ENCODE results near the gene TBCD.

Gene TBCD

GRCh38 chr17:82858376-82859126, 106.7 kb downstream of the TBCD start:
- no peaks in the 10 kb centered on the region for H3K27me3 Mint-ChIP-seq
- no peak for DNase-seq
- no peaks in the 10 kb centered on the region for H3K9me3 Mint-ChIP-seq
- H3K4me1 Mint-ChIP-seq: peaks cover 37 to 58% of the 10 kb centered on the region in 2 donors
- ATAC-seq (replicated peaks): no peak
- H3K4me3 Mint-ChIP-seq: no peak overlapping the region
- peaks cover 24 to 30% of the 10 kb centered on the region in 2 donors for H3K36me3 Mint-ChIP-seq
- peak overlapping the region; percentile 99 for H3K27ac Mint-ChIP-seq

GRCh38 chr17:82859431-82860403, 107.9 kb downstream of the TBCD start:
- peaks cover 23 to 25% of the 10 kb centered on the region in 2 donors for H3K36me3 Mint-ChIP-seq
- ATAC-seq (replicated peaks) (peak; percentile 72 to 73), DNase-seq (peak; percentile 84)
- H3K9me3 Mint-ChIP-seq: no peaks in the 10 kb centered on the region
- peak overlapping the region; percentile 79 to 84 for H3K4me3 Mint-ChIP-seq
- H3K27ac Mint-ChIP-seq: peak overlapping the region; percentile 99
- no peaks in the 10 kb centered on the region for H3K27me3 Mint-ChIP-seq
- peaks cover 47 to 69% of the 10 kb centered on the region in 2 donors for H3K4me1 Mint-ChIP-seq

GRCh38 chr17:82860606-82861392, 108.9 kb downstream of the TBCD start:
- Mint-ChIP-seq H3K27me3 (no peaks in the 10 kb centered on the region), H3K27ac (peak overlapping the region; percentile 99), H3K9me3 (no peaks in the 10 kb centered on the region), H3K4me3 (peak overlapping the region; percentile 79 to 84), H3K4me1 (peaks cover 57 to 80% of the 10 kb centered on the region in 2 donors), H3K36me3 (peaks cover 21 to 25% of the 10 kb centered on the region in 2 donors)
- ATAC-seq (replicated peaks) (no peak), DNase-seq (no peak)

GRCh38 chr17:82861393-82861775, 109.5 kb downstream of the TBCD start:
- no peaks in the 10 kb centered on the region for H3K9me3 Mint-ChIP-seq
- H3K36me3 Mint-ChIP-seq: peaks cover 21 to 25% of the 10 kb centered on the region in 2 donors
- peak overlapping the region; percentile 79 for H3K27ac Mint-ChIP-seq
- no peaks in the 10 kb centered on the region for H3K27me3 Mint-ChIP-seq
- ATAC-seq (replicated peaks) (no peak), DNase-seq (no peak)
- peak overlapping the region; percentile 7 to 79 for H3K4me3 Mint-ChIP-seq
- peaks cover 61 to 86% of the 10 kb centered on the region in 2 donors for H3K4me1 Mint-ChIP-seq

- Mint-ChIP-seq H3K27me3 (no peaks in the 10 kb centered on the region), H3K27ac (peak overlapping the region; percentile 99), H3K36me3 (peaks cover 20 to 23% of the 10 kb centered on the region in 2 donors), H3K4me3 (no peak overlapping the region), H3K9me3 (no peaks in the 10 kb centered on the region), H3K4me1 (peaks cover 63 to 92% of the 10 kb centered on the region in 2 donors)
- ATAC-seq (replicated peaks) (no peak), DNase-seq (no peak)
Observed at GRCh38 chr17:82862191-82862590, 110.3 kb downstream of the TBCD start.

- Mint-ChIP-seq H3K4me3 (peak overlapping the region; percentile 19 to 35), H3K9me3 (no peaks in the 10 kb centered on the region), H3K27ac (peak overlapping the region; percentile 99), H3K36me3 (peaks cover 23 to 26% of the 10 kb centered on the region in 2 donors), H3K27me3 (peaks cover 2 to 6% of the 10 kb centered on the region in 2 donors), H3K4me1 (peaks cover 69 to 96% of the 10 kb centered on the region in 2 donors)
- DNase-seq (no peak), ATAC-seq (replicated peaks) (no peak)
Observed at GRCh38 chr17:82862737-82863382, 111.0 kb downstream of the TBCD start.

DNA sequence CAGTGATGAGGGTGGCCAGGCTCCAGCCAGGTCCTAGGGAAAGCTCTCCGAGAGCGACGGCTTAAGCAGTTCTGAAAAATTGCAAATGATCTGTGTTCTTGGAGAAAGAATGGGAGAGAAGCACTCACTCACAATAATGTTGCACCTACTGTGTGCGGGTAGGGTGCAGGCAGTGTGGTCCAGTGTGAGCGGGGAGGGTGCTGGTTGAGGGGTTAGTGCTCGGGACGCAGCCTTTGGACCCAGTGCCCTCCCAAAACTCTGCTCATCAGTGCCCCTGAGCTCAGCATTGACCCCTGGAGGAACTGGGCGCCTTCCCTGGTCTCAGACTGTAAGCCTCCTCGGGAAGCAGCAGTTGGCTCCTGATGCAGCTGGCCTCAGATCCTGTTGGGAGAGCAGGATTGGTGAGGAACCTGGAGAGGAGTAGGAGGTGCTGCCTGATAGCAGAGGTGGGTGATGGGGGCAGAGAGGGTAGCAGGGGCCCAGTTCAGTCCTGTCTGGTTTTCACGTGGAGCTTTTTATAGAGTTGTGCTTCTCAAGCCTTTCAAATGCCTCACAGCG, 111.6 kb downstream of the TBCD start:
- DNase-seq (no peak), ATAC-seq (replicated peaks) (no peak)
- Mint-ChIP-seq H3K27ac (peak overlapping the region; percentile 99), H3K36me3 (peaks cover 25 to 30% of the 10 kb centered on the region in 2 donors), H3K9me3 (no peaks in the 10 kb centered on the region), H3K27me3 (peaks cover 4 to 10% of the 10 kb centered on the region in 2 donors), H3K4me3 (peak overlapping the region; percentile 84 to 85), H3K4me1 (peaks cover 72 to 97% of the 10 kb centered on the region in 2 donors)

DNA sequence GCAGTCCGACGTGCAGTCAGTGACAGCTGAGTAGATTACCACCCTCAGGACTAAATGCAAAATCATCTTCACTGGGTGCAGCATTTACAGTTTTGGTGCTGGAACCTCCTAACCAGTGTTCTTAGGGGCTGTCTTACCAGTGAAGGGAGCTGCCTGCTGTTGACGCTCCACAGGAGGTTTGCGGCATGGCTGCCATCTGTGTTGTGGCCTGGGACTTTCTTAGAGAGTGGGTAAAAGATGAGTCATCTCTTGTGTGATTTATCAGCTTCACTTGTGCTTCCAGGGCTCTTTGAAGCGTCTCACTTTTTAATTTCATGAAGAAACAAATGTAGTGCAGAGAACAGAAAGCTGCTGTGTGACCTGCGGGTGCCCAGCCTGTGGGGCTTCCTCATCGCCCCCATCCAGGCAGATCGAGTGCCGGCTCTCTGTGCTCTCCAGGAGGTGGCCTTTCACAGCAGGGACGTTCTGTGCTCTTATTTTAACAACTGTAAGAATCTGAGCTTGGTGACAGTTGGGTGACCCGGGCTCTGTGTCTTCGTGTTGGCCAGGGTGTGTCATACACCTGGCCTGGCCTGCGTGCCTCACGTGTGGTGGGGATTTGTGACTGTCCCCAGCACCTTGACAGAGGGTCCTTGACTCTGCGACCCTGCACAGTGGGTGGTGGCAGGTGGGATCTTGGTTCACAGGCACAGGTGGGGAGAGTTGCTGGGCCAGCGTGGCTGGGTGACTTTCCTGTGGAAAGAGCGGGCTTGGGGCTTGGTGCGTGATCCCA, 112.3 kb downstream of the TBCD start:
- Mint-ChIP-seq H3K27ac (peak overlapping the region; percentile 99), H3K9me3 (no peaks in the 10 kb centered on the region)

DNA sequence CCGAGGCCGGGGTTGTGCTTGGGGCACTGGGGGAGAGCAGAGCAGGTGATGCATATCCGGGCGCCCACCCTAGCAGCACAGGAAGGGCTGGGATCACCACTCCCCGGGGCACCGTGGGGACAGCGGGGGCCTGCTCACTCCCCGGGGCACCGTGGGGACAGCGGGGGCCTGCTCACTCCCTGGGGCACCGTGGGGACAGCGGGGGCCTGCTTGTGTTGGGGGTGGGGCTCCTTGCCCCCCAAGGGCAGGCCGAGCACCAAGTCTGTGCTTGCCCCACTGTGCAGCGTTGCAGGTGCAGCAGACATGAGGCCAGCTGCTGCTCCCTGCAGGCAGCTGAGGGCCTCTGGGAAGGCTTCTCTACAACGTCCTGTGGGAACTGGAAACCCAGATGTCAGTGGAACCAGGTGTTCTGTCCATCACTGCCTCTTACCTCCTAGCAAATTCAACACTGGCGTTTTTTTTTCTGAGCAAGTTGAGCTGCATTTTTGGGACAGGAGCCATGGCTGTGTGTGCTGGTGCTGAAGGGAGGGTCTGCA, 112.9 kb downstream of the TBCD start:
- peak overlapping the region; percentile 99 for H3K27ac Mint-ChIP-seq
- H3K9me3 Mint-ChIP-seq: no peaks in the 10 kb centered on the region
- peaks cover 8 to 15% of the 10 kb centered on the region in 2 donors for H3K27me3 Mint-ChIP-seq
- H3K4me3 Mint-ChIP-seq: peak overlapping the region; percentile 84 to 85
- ATAC-seq (replicated peaks): no peak
- peaks cover 28 to 36% of the 10 kb centered on the region in 2 donors for H3K36me3 Mint-ChIP-seq
- H3K4me1 Mint-ChIP-seq: peaks cover 69 to 94% of the 10 kb centered on the region in 2 donors
- no peak for DNase-seq

More for the DNA sequence above, 112.3 kb downstream of the TBCD start:
- H3K36me3 Mint-ChIP-seq: peaks cover 26 to 34% of the 10 kb centered on the region in 2 donors
- ATAC-seq (replicated peaks): peak; percentile 85 to 88
- peak overlapping the region; percentile 84 to 85 for H3K4me3 Mint-ChIP-seq
- peaks cover 73 to 96% of the 10 kb centered on the region in 2 donors for H3K4me1 Mint-ChIP-seq
- DNase-seq: peak; percentile 87
- peaks cover 8 to 15% of the 10 kb centered on the region in 2 donors for H3K27me3 Mint-ChIP-seq

DNA sequence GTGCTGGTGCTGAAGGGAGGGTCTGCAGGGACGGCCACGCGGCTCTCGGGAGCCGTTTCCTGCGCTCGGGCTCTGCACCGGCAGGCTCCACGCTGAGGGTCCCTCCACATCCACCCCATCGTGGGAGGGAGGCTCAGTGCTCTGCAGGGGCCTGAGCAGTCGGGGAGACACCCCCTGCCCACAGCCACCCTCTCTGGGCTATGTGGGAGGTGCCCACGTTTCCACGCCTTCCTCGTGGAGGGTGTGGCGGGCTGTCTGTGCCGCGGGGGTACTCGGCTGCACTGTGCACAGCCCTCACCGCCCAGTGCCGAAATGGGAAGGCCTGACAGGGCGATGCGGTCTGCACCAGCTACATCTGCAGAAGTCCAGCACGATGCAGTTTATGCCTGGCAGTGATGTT, 113.4 kb downstream of the TBCD start:
- peak overlapping the region; percentile 17 to 30 for H3K4me3 Mint-ChIP-seq
- peaks cover 8 to 20% of the 10 kb centered on the region in 2 donors for H3K27me3 Mint-ChIP-seq
- peak overlapping the region; percentile 5 for H3K27ac Mint-ChIP-seq
- H3K9me3 Mint-ChIP-seq: no peaks in the 10 kb centered on the region
- H3K36me3 Mint-ChIP-seq: peaks cover 33 to 38% of the 10 kb centered on the region in 2 donors
- H3K4me1 Mint-ChIP-seq: peaks cover 69 to 94% of the 10 kb centered on the region in 2 donors
- no peak for ATAC-seq (replicated peaks)
- DNase-seq: no peak

DNA sequence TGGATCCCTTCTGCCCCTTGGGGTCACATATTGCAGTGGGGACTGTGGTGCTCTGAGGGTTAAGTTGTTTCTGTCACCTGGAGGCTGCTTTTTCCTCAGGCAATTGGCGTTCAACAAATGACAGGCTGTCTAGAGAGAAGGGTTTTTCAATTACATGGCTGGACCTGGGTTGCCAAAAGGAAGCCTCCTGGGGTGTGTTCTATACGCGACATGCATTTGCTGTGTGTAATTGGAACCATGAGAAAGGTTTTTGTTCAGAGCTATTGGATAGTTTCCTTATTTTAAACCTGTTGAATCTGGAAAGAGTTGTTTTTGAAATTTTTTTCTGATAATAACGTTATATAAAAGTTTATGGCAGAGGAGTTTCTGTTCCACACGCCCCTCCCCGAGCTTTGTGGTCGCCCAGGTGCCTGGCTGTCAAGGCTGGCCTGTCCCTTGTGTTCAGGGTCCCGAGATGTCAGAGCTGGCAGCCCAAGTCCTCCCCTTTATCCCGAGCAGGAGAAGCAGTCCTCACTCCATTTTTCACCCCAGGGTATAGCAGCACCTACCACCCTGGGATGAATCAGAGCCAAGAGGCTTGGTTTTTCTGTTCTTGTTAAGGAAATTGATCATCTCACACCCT, 114.0 kb downstream of the TBCD start:
- no peak for ATAC-seq (replicated peaks)
- Mint-ChIP-seq H3K27me3 (peaks cover 8 to 22% of the 10 kb centered on the region in 2 donors), H3K27ac (peak overlapping the region; percentile 86), H3K4me1 (peaks cover 71 to 94% of the 10 kb centered on the region in 2 donors), H3K4me3 (peak overlapping the region in 1 of 2 donors; percentile 28), H3K36me3 (peaks cover 38 to 44% of the 10 kb centered on the region in 2 donors), H3K9me3 (no peaks in the 10 kb centered on the region)
- DNase-seq: no peak

Measured in stimulated activated naive B cell treated with anti-CD40 and anti-IgM and Interleukin-4, amounts not matched to agents 10 μg/mL and 1 μg/mL and 100 μg/mL, for 72 hours (primary cell).